HG02588 (cell line): ENCODE results near the gene PLCL2.

Experiments
- ATAC-seq: cut with Tn5 transposase; IDR thresholded peaks from one replicate; pipeline ENCODE4 v1.9.1; 2021; ENCODE audit warnings: mild to moderate bottlenecking, moderate library complexity; ENCODE audit not compliant: unreplicated experiment

PLCL2 gene

DNA sequence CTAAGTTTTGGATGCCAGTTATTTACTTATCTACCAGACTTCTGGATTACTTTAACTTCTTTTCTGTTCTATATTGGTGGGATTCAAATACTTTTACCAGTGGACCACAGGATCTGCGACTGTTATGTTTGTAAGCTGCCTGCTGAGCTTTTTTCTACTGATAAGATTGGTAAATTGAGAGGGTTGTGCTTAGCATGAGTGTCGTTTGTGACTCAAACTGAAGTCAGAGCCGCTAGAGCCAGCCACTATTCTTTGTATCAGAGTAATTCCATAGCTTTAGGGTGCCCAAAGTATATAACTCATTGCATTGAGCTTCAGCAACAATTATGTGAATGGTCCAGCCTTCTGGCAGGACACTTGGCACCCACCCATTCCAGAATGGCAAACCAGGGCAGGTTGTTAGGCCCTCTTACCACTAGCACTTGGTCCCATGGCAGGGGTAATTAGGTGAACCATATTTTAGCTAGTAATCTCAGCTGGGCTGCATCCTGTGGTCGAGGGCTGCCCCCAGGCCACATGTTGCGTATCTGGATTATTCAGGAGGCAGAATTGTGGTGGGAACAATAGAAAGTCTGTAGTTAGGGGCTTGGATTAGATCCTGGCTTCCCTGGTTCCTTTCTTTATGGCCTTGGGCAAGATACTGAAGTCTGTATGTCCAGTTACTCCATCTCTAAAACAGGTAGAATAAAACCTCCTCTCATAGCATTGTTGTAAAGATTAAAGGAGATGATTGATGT is 6.0 kb downstream of the PLCL2 start:
- no peak for ATAC-seq

DNA sequence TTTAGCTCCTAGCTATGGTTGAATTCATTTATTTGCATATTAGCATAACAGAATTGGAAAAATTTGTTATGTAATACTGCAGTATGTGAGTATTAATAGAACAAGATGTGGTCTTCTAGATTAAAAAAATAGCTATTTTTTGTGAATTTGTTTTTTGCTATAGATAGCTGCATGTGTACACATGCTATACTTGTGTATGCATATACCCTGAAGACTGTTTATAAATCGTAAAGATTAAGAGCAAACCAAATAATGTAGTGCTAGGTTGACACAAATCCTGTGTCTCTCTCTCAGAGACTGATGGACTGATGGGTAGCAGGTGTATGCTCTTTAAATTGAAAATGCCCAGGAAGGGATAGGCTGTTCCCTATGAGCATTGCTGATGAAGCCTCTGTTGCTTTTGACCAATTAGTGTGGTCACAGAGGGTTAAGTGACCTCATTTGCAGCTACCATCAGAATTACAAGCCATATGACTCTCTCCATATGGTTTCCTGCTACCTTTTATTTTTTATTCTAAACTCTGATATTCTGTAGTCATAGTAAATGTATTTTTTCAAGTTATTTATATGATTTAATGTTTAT is 9.0 kb downstream of the PLCL2 start:
- no peak for ATAC-seq

DNA sequence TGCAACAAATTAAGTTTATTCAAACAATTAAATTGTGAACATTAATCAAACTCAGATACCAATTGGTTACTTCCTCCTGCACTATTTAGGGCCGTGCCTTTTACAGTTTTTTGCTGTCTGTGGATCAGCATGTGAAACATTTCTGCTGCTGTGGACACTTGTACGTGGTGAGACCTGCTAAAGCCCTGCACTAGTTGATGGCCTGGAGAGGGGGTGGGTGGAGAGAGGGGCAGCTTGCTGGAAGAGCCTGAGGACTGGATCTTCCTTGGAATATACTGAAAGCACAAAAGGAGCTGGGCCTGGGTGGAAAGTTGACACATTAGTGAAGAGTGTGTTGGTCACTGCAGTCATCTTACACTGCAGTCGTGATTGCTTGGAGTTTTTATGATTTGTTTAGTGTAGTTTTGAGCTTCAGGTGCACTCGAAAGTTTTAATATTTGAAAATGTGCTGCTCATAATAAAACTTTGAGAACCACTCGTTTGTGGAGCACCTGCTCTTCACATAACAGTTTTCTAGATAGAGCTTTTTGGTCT is 11.4 kb downstream of the PLCL2 start:
- no peak for ATAC-seq

DNA sequence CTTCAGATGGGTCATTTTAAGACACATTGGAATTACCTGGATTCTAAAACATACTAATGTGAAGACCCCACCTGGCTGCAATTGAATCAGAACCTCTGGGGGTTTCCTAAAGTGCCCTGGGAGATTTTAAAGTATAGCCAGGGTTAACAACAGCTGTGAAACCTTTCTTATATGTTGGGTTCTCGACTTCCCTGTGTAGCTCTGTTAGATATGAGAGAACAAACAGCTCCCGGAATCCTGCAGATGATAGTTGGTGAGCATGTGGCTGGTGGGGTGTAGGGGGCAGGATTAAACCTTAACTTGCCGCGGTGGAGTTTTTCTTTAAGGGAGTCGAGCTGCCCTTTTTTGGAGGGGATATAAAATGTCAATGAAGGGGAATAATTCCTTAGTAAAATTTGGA is 12.1 kb downstream of the PLCL2 start:
- no peak for ATAC-seq

DNA sequence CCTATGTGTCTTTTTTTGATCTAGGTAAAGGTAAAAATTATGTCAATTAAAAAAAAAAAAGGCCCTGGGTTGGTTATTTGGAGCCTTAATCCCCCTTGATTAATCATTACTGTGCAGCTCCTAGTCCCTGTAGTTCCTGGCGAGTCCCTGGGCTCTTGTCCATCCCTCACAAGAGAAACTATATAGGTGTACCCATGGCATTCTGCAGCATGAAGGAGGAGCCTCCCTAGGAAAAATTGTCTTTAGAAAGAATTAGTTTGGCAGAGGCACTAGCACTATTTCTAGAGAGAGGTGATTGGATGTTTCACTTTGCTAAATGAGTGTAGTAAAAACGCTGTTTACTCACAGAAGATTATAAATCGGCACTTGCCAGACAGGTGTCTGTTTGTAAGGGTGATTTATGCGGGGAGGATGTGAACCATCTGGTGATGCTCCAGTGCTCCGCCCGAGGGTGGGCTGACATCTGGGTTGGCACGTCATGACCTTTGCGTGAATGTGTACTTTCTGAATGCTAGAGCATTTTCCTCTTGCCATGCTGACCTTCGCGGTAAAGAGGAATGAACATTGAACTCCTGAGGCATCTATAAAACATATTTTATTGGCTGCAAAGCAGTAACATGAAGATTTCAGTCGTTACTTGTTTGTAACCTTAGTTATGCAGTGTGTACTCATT is 12.6 kb downstream of the PLCL2 start:
- ATAC-seq: peak; percentile 69

DNA sequence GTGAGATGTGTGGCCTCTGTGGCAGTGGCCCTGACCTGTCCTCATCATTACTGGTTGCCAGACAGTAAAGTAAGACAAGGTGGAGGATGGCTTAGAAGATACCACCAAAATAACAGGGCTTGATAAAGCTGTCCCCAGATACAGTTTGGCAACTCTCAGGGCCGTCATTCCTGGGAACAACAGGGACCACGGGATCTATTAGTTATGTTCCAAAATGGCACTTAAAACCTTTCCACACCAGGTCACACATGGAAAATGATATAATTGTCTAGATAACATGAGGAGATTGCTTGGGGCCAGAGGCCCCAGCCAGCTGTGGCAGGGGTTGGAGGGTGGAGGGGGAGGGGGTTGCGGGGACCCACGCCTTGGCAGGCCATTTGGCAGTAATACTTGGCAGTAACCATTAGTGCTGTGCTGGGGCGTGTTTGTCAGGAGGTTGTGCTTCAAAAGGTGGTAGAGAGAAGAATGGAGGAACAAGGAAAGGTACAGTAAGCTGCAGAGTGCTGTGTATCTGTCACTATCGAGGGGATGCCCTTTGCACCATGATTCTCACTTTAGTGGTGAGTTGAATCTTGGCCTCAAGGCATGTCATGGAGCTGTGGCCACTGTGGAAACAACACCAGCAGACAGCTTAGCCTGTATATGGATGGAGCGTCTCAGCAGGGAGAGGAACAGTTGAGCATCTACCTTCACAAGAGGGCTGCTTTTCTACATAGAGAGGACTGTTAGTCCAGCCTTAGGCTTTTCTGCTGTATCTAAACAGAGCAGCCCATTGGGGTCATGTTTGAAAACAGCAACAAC is 14.0 kb downstream of the PLCL2 start:
- ATAC-seq: no peak

DNA sequence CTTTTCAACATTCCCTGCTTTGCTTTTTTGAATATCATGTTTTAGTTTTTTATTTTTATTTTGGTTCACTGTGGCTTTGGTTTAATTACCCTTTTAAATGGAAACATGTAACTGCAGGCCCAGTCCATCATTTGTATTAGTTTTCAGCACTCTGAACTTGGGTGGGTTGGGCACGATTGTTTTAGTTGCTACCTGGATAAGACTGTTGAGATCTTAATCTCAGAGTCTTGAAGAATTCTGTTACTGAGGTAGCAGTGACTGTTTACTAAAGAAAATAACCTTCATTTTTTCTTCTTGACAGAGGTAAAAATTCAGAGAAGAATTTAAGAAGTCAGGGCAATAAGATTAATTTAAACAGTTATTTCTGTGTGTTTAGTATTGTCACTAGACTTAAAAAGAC is 15.2 kb downstream of the PLCL2 start:
- no peak for ATAC-seq

DNA sequence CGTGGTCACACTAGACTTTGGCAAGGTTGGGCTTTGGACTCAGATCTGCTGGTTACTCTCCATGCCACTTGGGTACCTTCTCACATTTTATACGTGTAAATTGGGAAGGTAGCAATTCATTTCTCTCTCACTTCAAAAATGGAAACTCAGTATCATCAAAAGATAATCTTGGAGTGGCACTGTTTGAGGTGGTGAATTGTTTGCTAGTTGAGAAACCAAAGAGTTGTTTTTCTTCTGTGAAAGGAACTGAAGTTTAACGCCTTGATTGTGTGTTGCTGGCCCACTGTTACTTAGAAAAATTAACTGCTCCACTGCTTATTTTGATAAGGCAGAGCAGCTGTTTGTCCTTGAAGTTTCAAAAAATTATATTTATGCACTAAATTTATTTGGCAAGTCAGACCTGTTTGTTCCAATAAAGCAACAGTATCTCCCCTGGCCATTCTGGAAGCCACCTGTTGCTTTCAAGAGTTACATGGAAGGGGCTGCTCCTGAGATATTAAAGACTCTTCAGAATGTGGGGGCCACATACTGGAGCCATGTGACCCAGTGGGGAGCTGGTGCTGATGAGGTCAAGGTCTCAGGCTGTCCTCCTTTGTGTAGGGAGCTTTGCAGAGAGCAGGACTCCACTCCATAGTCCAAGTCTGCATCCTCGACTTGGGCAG is 16.2 kb downstream of the PLCL2 start:
- no peak for ATAC-seq

DNA sequence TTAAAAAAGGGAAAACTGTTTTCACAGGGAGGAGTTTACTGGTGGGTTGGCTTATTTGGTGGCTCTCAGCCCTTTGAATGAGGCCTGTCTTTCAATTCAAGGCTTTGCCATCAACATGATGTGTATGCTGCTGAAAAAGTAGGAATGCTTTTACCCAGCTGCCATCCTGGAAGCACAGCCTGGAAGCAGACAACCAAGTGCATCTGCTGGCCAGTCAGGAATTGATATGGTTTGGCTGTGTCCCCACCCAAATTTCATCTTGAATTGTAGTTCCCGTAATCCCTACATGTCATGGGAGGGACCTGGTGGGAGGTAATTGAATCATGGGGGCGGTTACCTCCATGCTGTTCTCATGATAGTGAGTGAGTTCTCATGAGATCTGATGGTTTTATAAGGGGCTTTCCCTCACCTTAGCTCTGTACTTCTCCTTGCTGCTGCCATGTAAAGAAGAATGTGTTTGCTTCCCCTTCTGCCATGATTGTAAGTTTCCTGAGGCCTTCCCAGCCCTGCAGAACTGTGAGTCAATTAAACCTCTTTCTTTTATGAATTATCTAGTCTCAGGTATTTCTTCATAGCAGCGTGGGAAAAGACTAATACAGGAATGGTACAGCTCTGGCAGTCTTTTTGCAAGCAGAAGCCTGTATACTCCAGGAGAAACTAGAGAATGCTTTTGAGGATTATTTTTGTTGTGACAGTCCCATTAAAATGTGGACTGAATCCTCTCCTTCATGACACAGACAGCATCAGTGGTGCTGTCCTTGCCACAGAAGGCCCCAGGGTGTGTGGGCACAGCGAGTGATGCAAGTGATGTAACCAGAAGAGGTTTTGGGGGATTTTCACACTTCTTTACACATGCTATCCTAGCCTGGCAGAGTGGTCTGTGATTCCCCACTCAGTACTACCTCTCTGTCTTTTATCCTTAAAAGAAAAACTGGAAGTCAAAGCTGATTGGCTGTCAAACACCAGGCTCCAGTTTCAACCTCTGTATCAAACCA is 20.0 kb downstream of the PLCL2 start:
- peak; percentile 49 for ATAC-seq

DNA sequence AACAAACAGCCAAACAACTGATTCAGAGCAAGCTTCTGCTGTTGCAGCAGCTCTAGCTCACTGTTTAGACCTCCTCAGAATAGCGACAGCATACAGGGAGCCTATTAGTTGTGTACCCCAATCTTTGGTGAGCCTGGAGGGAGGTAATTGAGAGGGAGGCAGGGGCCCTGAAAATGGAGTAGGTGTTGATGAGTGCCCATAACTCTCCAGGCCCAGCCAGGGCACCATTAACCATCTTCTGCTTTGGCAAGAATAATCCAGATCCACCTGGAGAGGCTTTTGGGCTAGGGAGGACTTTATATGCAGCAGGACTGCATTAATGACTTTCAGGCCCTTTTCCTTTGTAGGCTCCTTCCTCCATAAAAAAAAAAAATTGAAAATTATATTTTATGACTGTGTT is 20.9 kb downstream of the PLCL2 start:
- ATAC-seq: no peak

DNA sequence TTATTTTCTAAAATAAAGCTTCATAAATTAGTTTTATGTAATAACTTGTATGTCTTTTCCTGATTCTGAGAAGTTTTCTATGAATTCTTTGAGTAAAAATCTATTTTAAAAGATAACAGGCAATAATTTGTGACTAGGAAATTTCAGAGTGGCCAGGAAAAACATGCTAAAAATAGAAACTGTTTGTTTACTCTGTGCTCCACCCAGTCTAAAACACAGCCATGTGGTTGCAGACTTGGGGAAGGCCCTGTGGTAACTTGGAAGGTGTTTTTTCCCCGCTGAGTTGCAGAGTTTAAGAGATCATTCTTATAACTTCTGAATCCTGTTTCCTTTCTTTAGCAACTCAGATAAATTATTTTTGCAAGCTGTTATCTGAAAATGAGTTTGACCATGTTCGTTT is 21.9 kb downstream of the PLCL2 start:
- ATAC-seq: peak; percentile 40

DNA sequence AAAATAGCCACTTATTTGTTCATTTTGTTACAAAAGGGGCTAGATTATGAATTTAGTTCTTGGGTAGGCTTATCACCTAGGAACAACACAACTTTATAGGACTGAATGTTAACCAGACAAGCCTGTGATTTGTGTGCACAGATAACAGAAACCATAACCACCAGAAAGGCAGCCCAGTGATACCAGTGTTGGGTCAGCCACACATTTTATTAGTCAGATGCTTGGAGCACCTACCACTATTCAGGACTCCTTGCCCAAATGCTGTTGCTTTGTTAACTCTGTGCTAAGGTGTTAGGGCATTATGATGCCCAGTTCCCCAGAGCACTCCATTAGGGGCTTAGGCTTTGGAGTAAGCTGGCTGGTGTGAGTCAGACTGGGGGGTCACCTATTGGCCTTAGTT is 22.5 kb downstream of the PLCL2 start:
- peak; percentile 46 for ATAC-seq

DNA sequence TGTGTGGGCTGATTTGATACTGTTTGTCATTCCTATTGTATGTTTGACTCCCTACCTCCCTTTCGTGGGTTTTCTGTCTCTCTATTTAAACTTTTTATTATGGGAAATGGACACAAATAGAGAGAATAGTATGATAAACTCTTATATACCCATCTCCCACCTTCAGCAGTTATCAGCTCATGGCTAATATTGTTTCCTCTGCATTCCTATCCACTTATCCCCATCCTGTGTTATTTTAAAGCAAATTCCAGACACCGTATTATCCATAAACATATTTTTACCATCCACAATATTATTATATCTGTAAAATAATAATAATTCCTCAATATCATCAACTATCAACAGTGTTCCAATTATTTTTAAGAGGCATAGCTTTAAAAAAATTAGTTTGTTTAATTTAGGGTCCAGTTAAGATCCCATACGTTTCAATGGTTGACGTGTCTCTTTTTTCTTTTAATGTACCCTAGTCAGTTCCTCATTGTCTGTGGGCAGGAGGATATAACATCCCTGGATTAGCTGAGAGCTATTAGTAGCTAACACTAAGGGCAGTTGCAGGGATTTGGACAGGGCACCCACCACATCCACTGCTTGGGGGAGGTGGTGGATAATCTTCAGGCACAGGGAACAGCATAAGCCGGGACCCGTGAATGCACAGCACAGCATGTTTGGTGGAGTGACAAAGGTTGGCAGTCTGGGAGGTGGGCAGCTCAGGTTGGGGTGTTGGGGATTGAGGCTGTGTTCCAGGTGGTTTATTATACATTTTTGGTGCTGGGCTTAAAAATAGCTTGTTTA is 23.5 kb downstream of the PLCL2 start:
- no peak for ATAC-seq

DNA sequence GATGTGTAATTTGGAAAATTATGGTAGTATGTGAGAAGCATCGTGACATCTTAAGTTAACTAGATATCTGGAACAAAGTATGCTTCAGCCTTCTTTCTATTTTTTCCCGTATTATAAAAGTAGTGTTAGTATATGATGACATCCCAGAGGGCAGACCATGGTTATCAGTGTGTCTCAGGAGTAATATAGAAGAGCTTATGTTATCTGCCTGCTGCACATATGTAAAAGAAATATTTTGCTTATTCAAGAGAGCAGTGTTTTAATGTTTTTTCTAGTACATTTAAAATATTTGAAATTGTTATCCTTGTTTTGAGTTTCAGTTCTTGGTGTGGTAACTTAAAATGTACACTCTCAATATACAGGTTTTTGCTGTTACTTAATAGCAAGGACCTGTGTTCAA is 24.1 kb downstream of the PLCL2 start:
- no peak for ATAC-seq

DNA sequence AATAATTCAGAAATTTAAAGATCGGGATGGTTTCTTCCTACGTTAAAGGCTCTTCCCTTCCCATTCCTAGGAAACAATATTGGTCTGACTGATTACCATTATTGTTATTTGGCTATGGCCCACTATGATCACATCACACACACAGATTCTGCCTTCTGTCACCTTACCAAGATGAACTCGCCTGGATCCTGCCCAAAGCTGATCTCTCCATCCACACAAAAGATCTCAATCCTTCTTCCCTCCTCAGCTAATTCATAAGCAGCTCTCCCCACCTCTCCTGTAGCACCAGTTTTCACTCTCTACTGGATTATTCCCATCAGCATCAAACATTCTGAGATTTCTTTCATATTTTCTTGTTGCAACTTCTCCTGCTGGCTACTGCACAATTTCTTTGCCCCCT is 25.0 kb downstream of the PLCL2 start:
- no peak for ATAC-seq

DNA sequence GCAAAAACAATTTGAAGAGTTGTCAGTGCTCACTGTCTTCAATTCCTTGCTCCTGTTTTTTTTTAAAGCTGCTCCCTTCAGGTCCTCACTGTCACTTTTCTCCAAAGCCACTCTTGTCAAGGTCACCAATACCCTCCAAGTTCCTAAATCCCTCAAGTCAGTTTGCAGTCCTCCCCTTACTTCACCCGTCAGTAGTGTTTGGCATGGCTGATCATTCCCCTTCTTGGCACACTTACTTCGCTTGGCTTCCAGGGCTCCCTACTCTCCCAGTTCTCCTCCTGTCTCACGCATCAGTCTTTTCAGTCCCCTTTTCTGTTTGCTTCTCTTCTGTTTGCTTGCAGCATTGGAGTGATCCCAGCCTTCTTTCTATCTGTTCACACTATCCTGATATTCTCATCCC is 25.5 kb downstream of the PLCL2 start:
- no peak for ATAC-seq

DNA sequence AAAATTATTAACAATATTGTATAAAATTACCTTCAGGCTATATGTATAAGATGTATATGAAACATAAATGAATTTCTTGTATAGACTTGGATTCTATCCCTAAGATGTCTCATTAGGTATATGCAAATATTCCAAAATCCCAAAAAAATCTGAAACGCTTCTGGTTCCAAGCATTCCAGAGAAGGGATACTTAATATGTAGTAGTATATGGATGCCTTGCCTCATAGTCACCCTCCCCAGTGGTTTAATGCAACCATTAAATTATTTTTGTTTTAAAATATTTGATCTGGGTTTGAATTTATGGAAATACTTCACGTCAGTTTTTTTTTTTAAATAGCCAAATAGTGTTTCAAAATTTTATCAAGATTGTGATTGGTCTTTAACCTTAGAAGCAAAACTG is 27.2 kb downstream of the PLCL2 start:
- ATAC-seq: no peak

DNA sequence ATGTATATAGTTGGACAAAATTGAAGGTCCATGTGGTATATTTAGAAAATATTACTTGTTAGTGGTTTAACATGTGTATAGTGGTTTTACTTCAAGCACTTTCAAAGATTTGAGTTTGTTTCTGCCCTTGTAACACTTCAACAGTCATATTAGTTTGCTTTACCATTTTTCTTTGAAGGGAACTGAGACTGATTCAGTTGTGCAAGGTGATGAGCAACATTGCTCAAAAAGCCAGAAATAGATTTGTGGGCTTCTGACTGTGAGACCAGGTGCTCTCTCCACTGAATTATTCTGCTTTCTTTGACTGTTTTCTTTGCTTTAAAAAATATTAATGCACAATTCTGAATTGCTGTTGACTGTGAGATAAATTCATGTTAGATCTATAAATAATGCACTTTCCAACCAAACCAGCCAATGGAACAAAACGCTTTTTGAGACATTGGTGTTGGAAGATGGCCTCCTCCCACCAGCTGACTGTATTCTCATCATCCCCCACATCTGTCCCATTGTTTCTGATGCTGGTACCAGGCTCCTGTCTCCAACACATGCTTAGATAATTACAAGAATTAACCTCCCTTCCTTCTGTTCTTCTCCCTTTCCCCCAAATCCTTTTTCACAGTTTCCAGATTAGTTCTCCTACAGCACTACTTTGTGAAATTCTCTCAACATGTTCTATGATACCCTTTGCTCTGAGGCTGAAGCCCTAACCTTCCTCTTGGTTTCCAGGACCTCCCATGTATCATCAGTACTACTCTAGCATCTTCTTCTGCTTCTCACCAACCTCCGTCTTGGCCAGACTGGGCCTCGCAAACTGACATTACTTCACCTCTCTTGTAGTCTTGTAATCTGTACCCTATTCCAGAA is 27.9 kb downstream of the PLCL2 start:
- peak; percentile 97 for ATAC-seq
